Measurements from ENCODE around the gene ITPK1. TPM values are rescaled to one million over a fixed set of nuclear protein-coding genes. Genes with fewer than 3 reads are reported as not detected.

Gene ITPK1
- total RNA-seq, 1 experiment from 2014 or later, result 60.1 TPM

DNA sequence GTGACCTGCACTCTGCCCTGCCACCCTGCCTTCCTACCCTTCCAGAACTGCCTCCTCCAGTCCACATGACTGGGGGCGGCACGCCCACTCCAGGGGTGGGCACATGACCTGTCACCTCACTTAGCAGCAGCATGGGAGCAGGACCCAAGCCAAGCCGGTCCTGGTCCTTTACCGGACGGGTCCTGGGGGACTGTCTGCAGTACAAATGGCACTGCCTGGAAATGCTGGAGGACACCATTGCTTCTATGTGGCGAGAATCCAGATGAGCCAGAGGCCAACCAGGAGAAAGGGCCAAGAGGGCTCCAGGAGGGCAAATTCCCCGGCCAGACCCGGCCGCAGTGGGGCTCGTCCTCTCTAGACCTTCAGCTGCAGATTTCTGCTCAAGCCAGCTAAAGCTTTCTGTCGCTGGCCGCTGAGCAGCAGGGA, 33.1 kb downstream of the ITPK1 start:
- Histone ChIP-seq H3K27me3 (replicated peaks; ENCODE audit: control insufficient read depth, insufficient read depth, low read length) (no peaks in the 10 kb centered on the region), H3K9me3 (no peaks in the 10 kb centered on the region), H3K4me1 (no peaks in the 10 kb centered on the region), H3K36me3 (ENCODE audit: control insufficient read depth, insufficient read depth, low read length) (no peaks in the 10 kb centered on the region), H3K4me3 (ENCODE audit: low read depth, low read length) (no peak overlapping the region)
- ChIA-PET CTCF (no interaction called here), POLR2A (no interaction called here)
- intact Hi-C loops (cut with micrococcal nuclease; ENCODE audit: unreplicated experiment), result no loop called here
- Mint-ChIP-seq H3K36me3 (ENCODE audit: insufficient read depth, unreplicated experiment) (no peaks in the 10 kb centered on the region), H3K4me3 (ENCODE audit: unreplicated experiment) (no peak overlapping the region), H3K27ac (ENCODE audit: unreplicated experiment) (no peak overlapping the region), H3K27me3 (ENCODE audit: insufficient read depth, unreplicated experiment) (no peaks in the 10 kb centered on the region), H3K9me3 (ENCODE audit: unreplicated experiment) (no peaks in the 10 kb centered on the region), H3K4me1 (ENCODE audit: low read depth, unreplicated experiment) (no peaks in the 10 kb centered on the region)
- DNase-seq, result no peak
- TF ChIP-seq, protein P1, sequence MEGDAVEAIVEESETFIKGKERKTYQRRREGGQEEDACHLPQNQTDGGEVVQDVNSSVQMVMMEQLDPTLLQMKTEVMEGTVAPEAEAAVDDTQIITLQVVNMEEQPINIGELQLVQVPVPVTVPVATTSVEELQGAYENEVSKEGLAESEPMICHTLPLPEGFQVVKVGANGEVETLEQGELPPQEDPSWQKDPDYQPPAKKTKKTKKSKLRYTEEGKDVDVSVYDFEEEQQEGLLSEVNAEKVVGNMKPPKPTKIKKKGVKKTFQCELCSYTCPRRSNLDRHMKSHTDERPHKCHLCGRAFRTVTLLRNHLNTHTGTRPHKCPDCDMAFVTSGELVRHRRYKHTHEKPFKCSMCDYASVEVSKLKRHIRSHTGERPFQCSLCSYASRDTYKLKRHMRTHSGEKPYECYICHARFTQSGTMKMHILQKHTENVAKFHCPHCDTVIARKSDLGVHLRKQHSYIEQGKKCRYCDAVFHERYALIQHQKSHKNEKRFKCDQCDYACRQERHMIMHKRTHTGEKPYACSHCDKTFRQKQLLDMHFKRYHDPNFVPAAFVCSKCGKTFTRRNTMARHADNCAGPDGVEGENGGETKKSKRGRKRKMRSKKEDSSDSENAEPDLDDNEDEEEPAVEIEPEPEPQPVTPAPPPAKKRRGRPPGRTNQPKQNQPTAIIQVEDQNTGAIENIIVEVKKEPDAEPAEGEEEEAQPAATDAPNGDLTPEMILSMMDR (IDR thresholded peaks at IDR 0.05; ENCODE audit: insufficient read depth in 1 of 2, low read depth in 1 of 2, low read length in 1 of 2, severe bottlenecking in 1 of 2, unreplicated experiment in 1 of 2), result no peak
- no TSS peak for BruUV-seq (replicated peaks)

DNA sequence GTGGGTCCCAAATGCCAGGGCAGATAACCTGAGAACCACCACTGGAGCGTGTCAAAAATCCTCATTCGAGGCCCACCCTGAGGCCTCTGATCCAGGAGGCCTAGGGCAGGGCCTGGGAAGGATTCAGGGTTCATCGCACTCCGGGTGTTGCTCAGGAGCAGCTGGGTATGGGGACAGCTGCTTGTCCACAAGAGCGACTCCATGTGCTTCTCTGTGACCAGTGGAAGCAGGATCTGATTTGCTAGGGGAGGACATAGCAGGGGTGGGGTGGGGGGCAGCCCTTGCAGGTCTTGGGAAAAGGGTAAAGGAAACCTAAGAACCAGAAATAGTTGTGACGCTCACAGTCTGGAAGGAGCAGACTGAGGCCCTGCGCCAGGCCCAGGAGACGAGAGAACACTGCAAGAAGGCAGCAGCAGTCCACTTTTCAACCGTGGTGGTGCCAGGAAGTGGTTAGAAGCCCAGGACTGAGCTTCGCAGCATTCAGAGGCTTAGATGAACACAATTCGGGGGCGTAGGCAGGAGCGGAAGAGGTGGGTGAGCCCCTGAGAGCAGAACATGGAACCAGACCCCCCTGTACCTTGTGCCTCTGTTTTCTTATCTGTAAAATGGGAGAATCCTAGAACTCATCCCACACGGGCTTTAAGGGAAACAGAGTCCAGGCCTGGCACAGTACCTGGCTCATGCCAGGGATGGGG, 33.7 kb downstream of the ITPK1 start:
- H3K4me3 ChIP-seq (ENCODE audit: low read depth, low read length), result no peak overlapping the region

DNA sequence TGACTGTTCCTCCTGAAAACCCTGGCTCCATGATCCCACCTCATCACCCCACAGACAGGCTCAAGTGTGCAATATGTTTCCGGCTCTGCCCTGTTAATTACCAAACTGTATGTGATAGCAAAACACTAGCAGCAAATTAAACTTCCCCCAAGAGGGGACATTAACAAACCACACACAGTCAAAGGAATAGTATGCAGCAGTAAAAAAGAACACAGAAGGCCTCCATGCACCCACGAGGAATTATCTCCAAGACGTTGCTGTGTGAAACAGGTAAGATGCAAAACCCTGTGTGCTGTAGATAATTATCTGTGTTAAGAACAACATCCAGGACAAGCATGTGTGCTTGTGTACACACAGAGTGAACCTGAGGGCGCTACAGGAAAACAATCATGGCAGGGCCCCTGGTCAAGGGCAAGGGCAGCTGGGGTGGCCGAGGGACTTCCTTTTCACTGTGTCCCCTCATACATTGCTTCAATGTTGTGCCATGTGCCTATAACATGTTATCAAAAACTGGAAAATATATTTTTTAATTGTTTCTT, 35.8 kb downstream of the ITPK1 start:
- intact Hi-C loops (cut with micrococcal nuclease; ENCODE audit: unreplicated experiment), result no loop called here
- no peak overlapping the region for H3K4me3 Mint-ChIP-seq (ENCODE audit: unreplicated experiment)
- BruUV-seq (replicated peaks), result no TSS peak
- H3K36me3 Mint-ChIP-seq (ENCODE audit: insufficient read depth, unreplicated experiment), result no peaks in the 10 kb centered on the region
- Histone ChIP-seq H3K4me1 (no peaks in the 10 kb centered on the region), H3K9me3 (no peaks in the 10 kb centered on the region), H3K4me3 (ENCODE audit: low read depth, low read length) (no peak overlapping the region), H3K27me3 (replicated peaks; ENCODE audit: control insufficient read depth, insufficient read depth, low read length) (no peaks in the 10 kb centered on the region), H3K36me3 (ENCODE audit: control insufficient read depth, insufficient read depth, low read length) (no peaks in the 10 kb centered on the region)
- TF ChIP-seq, protein P1 (IDR thresholded peaks at IDR 0.05; ENCODE audit: insufficient read depth in 1 of 2, low read depth in 1 of 2, low read length in 1 of 2, severe bottlenecking in 1 of 2, unreplicated experiment in 1 of 2), result no peak
- H3K4me1 Mint-ChIP-seq (ENCODE audit: low read depth, unreplicated experiment), result no peaks in the 10 kb centered on the region
- ChIA-PET CTCF (no interaction called here), POLR2A (no interaction called here)
- no peaks in the 10 kb centered on the region for H3K27me3 Mint-ChIP-seq (ENCODE audit: insufficient read depth, unreplicated experiment)
- no peaks in the 10 kb centered on the region for H3K9me3 Mint-ChIP-seq (ENCODE audit: unreplicated experiment)
- no peak for DNase-seq
- H3K27ac Mint-ChIP-seq (ENCODE audit: unreplicated experiment), result no peak overlapping the region

More for the DNA sequence above, 33.7 kb downstream of the ITPK1 start:
- intact Hi-C loops (cut with micrococcal nuclease; ENCODE audit: unreplicated experiment), result no loop called here
- H3K9me3 ChIP-seq, result no peaks in the 10 kb centered on the region
- POLR2A ChIA-PET, result no interaction called here
- no peak for DNase-seq
- no peaks in the 10 kb centered on the region for H3K9me3 Mint-ChIP-seq (ENCODE audit: unreplicated experiment)
- TF ChIP-seq, protein P1 (IDR thresholded peaks at IDR 0.05; ENCODE audit: insufficient read depth in 1 of 2, low read depth in 1 of 2, low read length in 1 of 2, severe bottlenecking in 1 of 2, unreplicated experiment in 1 of 2), result no peak
- CTCF ChIA-PET, result no interaction called here
- H3K36me3 ChIP-seq (ENCODE audit: control insufficient read depth, insufficient read depth, low read length), result no peaks in the 10 kb centered on the region
- no peaks in the 10 kb centered on the region for H3K4me1 Mint-ChIP-seq (ENCODE audit: low read depth, unreplicated experiment)
- BruUV-seq (replicated peaks), result no TSS peak
- H3K27me3 Mint-ChIP-seq (ENCODE audit: insufficient read depth, unreplicated experiment), result no peaks in the 10 kb centered on the region
- H3K27me3 ChIP-seq (replicated peaks; ENCODE audit: control insufficient read depth, insufficient read depth, low read length), result no peaks in the 10 kb centered on the region
- no peaks in the 10 kb centered on the region for H3K4me1 ChIP-seq
- no peak overlapping the region for H3K4me3 Mint-ChIP-seq (ENCODE audit: unreplicated experiment)
- H3K36me3 Mint-ChIP-seq (ENCODE audit: insufficient read depth, unreplicated experiment), result no peaks in the 10 kb centered on the region
- peak overlapping the region; percentile 46 for H3K27ac Mint-ChIP-seq (ENCODE audit: unreplicated experiment)
